ENCODE data around the gene PPP4R2.
A peak's percentile ranks its signal among the peaks of the same experiment; 100 is the strongest.

The PPP4R2 gene

DNA sequence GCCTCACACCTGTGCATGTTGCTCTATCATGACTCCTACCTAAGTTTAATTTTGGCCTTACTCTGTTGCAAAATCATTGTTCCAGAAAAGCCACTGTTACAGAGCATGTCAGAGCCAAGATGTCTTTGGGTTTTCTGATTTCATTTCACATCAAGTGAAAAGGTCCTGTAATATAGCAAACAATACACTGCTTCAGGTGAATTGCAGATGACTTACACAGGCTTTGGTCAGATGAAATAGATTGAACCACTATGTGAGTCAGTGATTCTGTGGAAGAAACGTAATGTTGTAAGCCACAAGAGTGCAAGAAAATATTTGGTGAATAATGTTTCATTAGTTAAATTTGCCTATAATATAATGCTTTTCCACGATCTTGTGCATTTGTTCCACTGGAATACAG lies 87.6 kb downstream of the PPP4R2 start:
- no peak for DNase-seq (ENCODE audit: low read depth in 2 of 2)
- TF ChIP-seq CTCF (IDR thresholded peaks at IDR 0.05; ENCODE audit: low read depth, low read length), result no peak
- H3K4me3 ChIP-seq (replicated peaks in 1 of 2; ENCODE audit: low read depth in 2 of 2, low read length in 2 of 2), result no peak overlapping the region

DNA sequence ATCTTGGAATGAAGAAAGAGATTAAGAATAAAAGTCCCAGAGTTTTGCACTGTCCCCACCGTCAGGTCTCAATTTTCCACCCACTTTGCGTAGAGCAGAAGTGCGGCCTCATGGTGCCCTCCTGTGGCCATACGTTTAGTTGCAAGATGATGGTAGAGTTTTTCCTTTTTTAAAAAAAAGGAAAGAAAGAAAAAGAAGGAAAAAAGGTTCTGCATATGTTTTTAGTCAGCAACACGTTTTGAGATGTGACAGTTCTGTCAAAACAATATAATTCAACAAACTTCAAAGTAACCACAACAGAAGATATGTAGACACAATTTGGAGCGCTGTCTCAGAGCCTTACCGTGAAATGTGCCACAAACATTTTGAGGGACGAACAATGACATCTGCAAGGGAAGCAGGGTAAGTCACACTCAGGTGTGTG lies 89.5 kb downstream of the PPP4R2 start:
- TF ChIP-seq CTCF (IDR thresholded peaks at IDR 0.05; ENCODE audit: low read depth, low read length), result peak; percentile 73
- H3K4me3 ChIP-seq (replicated peaks in 1 of 2; ENCODE audit: low read depth in 2 of 2, low read length in 2 of 2), result no peak overlapping the region
- DNase-seq (ENCODE audit: low read depth in 2 of 2), result peak; percentile 58 to 64

DNA sequence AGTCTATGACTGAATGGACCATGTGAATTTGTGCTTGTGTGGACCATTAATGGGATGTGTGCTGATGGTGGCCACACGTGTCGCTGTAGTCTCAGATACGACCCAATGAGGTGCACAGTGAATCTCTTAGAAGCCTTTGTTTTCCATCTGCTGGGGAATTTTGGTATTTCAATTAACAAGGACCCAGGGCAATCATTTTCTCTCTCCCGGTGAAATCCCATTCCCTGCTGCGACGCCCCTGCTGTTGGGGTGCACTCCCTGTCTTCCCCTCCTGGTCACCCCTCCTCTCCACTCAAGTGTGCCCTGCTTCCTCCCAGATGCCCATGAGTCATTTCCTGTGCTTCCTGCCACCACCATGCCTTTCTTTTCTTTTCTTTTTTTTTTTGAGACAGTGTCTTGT lies 97.5 kb downstream of the PPP4R2 start:
- no peak for DNase-seq (ENCODE audit: low read depth in 2 of 2)
- no peak overlapping the region for H3K4me3 ChIP-seq (replicated peaks in 1 of 2; ENCODE audit: low read depth in 2 of 2, low read length in 2 of 2)
- peak; percentile 18 for TF ChIP-seq CTCF (IDR thresholded peaks at IDR 0.05; ENCODE audit: low read depth, low read length)

DNA sequence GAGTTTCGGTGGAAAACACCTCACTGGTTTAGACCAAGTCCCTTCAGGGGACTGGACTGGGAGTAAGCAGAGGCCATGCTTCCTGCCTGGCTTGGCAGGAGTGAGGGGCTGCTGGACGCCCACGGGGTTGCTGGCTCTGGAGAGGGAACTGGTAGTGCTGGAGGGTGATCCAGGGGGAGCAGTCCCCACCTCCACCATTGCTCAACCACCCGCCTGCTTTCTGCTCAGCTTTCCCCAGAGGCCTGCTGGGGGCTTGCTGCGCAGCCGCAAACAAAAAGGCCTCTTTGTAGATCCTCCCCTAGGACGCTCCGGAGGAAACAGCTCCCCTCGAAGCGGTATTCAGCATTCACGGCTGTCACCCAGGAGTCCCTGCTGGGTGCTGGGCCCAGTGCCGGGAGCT lies 98.3 kb downstream of the PPP4R2 start:
- TF ChIP-seq CTCF (IDR thresholded peaks at IDR 0.05; ENCODE audit: low read depth, low read length), result no peak
- H3K4me3 ChIP-seq (replicated peaks in 1 of 2; ENCODE audit: low read depth in 2 of 2, low read length in 2 of 2), result no peak overlapping the region
- DNase-seq (ENCODE audit: low read depth in 2 of 2), result peak in 1 of 2 donors; percentile 37

- TF ChIP-seq CTCF (IDR thresholded peaks at IDR 0.05; ENCODE audit: low read depth, low read length), result no peak
- no peak overlapping the region for H3K4me3 ChIP-seq (replicated peaks in 1 of 2; ENCODE audit: low read depth in 2 of 2, low read length in 2 of 2)
- DNase-seq (ENCODE audit: low read depth in 2 of 2), result no peak
Observed at GRCh38 chr3:73096169-73096568, 99.6 kb downstream of the PPP4R2 start.

GRCh38 chr3:73098026-73098425 lies 101.4 kb downstream of the PPP4R2 start:
- H3K4me3 ChIP-seq (replicated peaks in 1 of 2; ENCODE audit: low read depth in 2 of 2, low read length in 2 of 2), result no peak overlapping the region
- TF ChIP-seq CTCF (IDR thresholded peaks at IDR 0.05; ENCODE audit: low read depth, low read length), result no peak
- no peak for DNase-seq (ENCODE audit: low read depth in 2 of 2)

DNA sequence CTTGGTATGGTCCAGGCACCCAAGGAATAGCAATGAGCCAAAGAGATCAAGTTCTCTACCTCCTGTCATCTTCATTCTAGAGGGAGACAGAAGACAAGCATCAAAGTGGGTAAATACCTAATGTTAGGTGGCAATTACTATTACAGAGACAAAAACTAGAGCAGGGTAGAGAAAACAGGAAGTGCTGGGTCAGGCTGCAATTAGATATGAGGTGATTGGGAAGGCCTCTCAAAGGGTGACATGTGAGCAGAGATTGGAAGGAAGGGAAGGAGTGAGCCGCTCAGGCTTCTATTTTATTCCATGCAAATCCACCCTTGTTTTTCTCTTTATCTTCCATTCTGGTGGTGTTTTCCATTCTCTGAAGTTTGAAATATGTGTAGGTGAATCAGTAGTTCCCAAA lies 102.3 kb downstream of the PPP4R2 start:
- no peak overlapping the region for H3K4me3 ChIP-seq (replicated peaks in 1 of 2; ENCODE audit: low read depth in 2 of 2, low read length in 2 of 2)
- no peak for DNase-seq (ENCODE audit: low read depth in 2 of 2)
- TF ChIP-seq CTCF (IDR thresholded peaks at IDR 0.05; ENCODE audit: low read depth, low read length), result no peak
